Neural crest cell (in vitro differentiated cells): ENCODE measurements around the gene USP53. TPM values are rescaled to one million over a fixed set of nuclear protein-coding genes. Genes with fewer than 3 reads are reported as not detected.

Experiments
- DNase-seq: peaks from one replicate; pipeline ENCODE4 v3.0.0; 2021; ENCODE audit warnings: low read depth, mixed read lengths, low spot score
- H3K27ac Mint-ChIP-seq: one replicate; pipeline ENCODE4 v1.8.0; 2021; ENCODE audit warnings: mild to moderate bottlenecking, mixed read lengths; ENCODE audit not compliant: unreplicated experiment
- H3K27me3 Mint-ChIP-seq: 2 replicates; pipeline ENCODE4 v1.8.0; 2021; ENCODE audit warnings: low read depth, mild to moderate bottlenecking, mixed read lengths
- H3K36me3 Mint-ChIP-seq: 2 replicates; pipeline ENCODE4 v1.8.0; 2021; ENCODE audit warnings: low read depth, mild to moderate bottlenecking, mixed read lengths
- H3K4me1 Mint-ChIP-seq: 2 replicates; pipeline ENCODE4 v1.8.0; 2021; ENCODE audit warnings: mixed read lengths
- H3K4me3 Mint-ChIP-seq: one replicate; pipeline ENCODE4 v1.8.0; 2021; ENCODE audit warnings: mild to moderate bottlenecking, mixed read lengths
- H3K9me3 Mint-ChIP-seq: 2 replicates; pipeline ENCODE4 v1.8.0; 2021; ENCODE audit warnings: mixed read lengths
- CTCF ChIP-seq: fragments of 200-600 bp; sonication (generic); conservative IDR thresholded peaks from 2 replicates; pipeline ENCODE4 v1.5.0; 2021; ENCODE audit warnings: antibody characterized with exemption, mild to moderate bottlenecking
- total RNA-seq: library from RNA; stranded (reverse); gene quantifications from 2 replicates; pipeline ENCODE4 v1.2.1, GENCODE V29; 2021

The USP53 gene
- total RNA-seq, 1 donor from 2014 or later: 6.4 TPM

- no peak for DNase-seq
- Mint-ChIP-seq H3K36me3 (peaks cover 5% of the 10 kb centered on the region), H3K27ac (no peak overlapping the region), H3K27me3 (no peaks in the 10 kb centered on the region), H3K4me1 (peaks cover under 1% of the 10 kb centered on the region), H3K9me3 (no peaks in the 10 kb centered on the region), H3K4me3 (no peak overlapping the region)
- no peak for TF ChIP-seq CTCF
These were observed 72.6 kb downstream of the USP53 start for GRCh38 chr4:119284876-119285780.

GRCh38 chr4:119286377-119287002 lies 74.0 kb downstream of the USP53 start:
- H3K27me3 Mint-ChIP-seq: no peaks in the 10 kb centered on the region
- no peaks in the 10 kb centered on the region for H3K4me1 Mint-ChIP-seq
- H3K4me3 Mint-ChIP-seq: no peak overlapping the region
- no peak for DNase-seq
- no peak overlapping the region for H3K27ac Mint-ChIP-seq
- H3K9me3 Mint-ChIP-seq: no peaks in the 10 kb centered on the region
- no peaks in the 10 kb centered on the region for H3K36me3 Mint-ChIP-seq
- peak; percentile 80 for TF ChIP-seq CTCF

GRCh38 chr4:119289313-119289712 lies 76.8 kb downstream of the USP53 start:
- H3K4me3 Mint-ChIP-seq: no peak overlapping the region
- no peak overlapping the region for H3K27ac Mint-ChIP-seq
- H3K36me3 Mint-ChIP-seq: no peaks in the 10 kb centered on the region
- DNase-seq: no peak
- no peaks in the 10 kb centered on the region for H3K27me3 Mint-ChIP-seq
- no peak for TF ChIP-seq CTCF
- H3K9me3 Mint-ChIP-seq: no peaks in the 10 kb centered on the region
- H3K4me1 Mint-ChIP-seq: no peaks in the 10 kb centered on the region

- no peak for TF ChIP-seq CTCF
- Mint-ChIP-seq H3K27ac (no peak overlapping the region), H3K36me3 (no peaks in the 10 kb centered on the region), H3K4me3 (no peak overlapping the region), H3K4me1 (no peaks in the 10 kb centered on the region), H3K9me3 (no peaks in the 10 kb centered on the region), H3K27me3 (no peaks in the 10 kb centered on the region)
- DNase-seq: no peak
These were observed 78.1 kb downstream of the USP53 start for GRCh38 chr4:119290598-119290997.

GRCh38 chr4:119296356-119296755 lies 83.8 kb downstream of the USP53 start:
- no peak for TF ChIP-seq CTCF
- Mint-ChIP-seq H3K4me1 (peaks cover 29% of the 10 kb centered on the region), H3K9me3 (peaks cover 6% of the 10 kb centered on the region), H3K4me3 (no peak overlapping the region), H3K27ac (no peak overlapping the region), H3K27me3 (no peaks in the 10 kb centered on the region), H3K36me3 (peaks cover 18% of the 10 kb centered on the region)
- DNase-seq: no peak
